ENCODE data around the gene MSI1. TPM values are rescaled to one million over a fixed set of nuclear protein-coding genes. Genes with fewer than 3 reads are reported as not detected.

Gene MSI1
- total RNA-seq, 1 donor from 2014 or later, result 0.79 TPM

DNA sequence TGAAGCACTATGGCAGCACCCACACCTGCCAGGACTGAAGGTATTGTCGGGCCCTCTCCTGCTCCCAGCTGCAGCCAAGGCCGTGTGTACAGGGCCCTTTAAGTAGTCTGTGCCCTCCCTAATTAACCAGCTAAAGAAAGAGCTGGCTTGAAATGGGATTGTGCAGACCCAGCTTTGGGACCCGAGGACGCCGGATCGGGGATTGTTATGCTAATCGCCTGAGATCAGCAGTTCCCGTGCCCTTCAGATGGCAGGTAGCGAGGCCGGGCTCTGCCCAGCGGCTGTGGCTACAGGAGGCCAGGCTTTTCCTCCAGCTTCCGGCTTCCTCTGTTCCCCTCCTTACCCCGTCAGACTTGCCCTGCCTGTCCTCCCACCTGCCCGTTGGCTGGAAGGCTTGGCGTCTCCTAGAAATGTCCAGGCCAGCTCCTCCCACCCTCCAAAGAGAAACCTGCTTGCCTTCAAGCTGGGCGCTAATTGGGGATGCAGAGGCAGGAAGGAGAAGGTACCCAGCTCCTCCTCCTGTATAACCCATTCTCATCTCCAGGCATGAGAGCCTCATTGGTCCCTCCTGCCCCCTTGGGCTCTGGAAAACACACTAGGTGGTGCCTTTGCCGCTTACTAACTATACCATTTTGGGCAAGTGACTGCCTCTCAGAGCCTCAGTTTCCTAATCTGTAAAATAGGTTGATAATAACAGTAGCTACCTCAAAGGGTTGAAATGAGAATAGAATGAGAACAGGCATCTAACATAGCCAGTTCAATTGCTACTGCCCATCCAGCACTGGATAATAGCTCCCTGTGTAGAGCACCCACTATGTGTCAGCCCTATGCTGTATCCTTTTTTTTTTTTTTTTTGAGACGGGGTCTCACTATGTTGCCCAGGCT, 25.8 kb upstream of the MSI1 start:
- Mint-ChIP-seq H3K9me3 (no peaks in the 10 kb centered on the region), H3K27ac (no peak overlapping the region), H3K36me3 (ENCODE audit: low read depth) (no peaks in the 10 kb centered on the region), H3K4me1 (peaks cover 2% of the 10 kb centered on the region), H3K27me3 (peaks cover 25% of the 10 kb centered on the region), H3K4me3 (no peak overlapping the region)
- no peak for DNase-seq
- intact Hi-C loops (cut with micrococcal nuclease), result no loop called here

GRCh38 chr12:120390540-120391120, 21.7 kb upstream of the MSI1 start:
- no peak for DNase-seq
- intact Hi-C loops (cut with micrococcal nuclease), result no loop called here
- no peak overlapping the region for H3K27ac Mint-ChIP-seq
- H3K36me3 Mint-ChIP-seq (ENCODE audit: low read depth), result no peaks in the 10 kb centered on the region
- peaks cover 43% of the 10 kb centered on the region for H3K27me3 Mint-ChIP-seq
- H3K9me3 Mint-ChIP-seq, result no peaks in the 10 kb centered on the region
- H3K4me3 Mint-ChIP-seq, result no peak overlapping the region
- H3K4me1 Mint-ChIP-seq, result peaks cover 2% of the 10 kb centered on the region

- intact Hi-C loops (cut with micrococcal nuclease), result no loop called here
- H3K27ac Mint-ChIP-seq, result no peak overlapping the region
- no peaks in the 10 kb centered on the region for H3K9me3 Mint-ChIP-seq
- no peaks in the 10 kb centered on the region for H3K36me3 Mint-ChIP-seq (ENCODE audit: low read depth)
- no peak overlapping the region for H3K4me3 Mint-ChIP-seq
- H3K27me3 Mint-ChIP-seq, result peaks cover 39% of the 10 kb centered on the region
- no peak for DNase-seq
- no peaks in the 10 kb centered on the region for H3K4me1 Mint-ChIP-seq
Observed at GRCh38 chr12:120388691-120389481, 19.9 kb upstream of the MSI1 start.

- intact Hi-C loops (cut with micrococcal nuclease), result no loop called here
- no peak for DNase-seq
- Mint-ChIP-seq H3K27ac (no peak overlapping the region), H3K36me3 (ENCODE audit: low read depth) (no peaks in the 10 kb centered on the region), H3K4me1 (no peaks in the 10 kb centered on the region), H3K27me3 (peaks cover 32% of the 10 kb centered on the region), H3K9me3 (no peaks in the 10 kb centered on the region), H3K4me3 (no peak overlapping the region)
Observed at GRCh38 chr12:120381752-120382419, 12.9 kb upstream of the MSI1 start.

DNA sequence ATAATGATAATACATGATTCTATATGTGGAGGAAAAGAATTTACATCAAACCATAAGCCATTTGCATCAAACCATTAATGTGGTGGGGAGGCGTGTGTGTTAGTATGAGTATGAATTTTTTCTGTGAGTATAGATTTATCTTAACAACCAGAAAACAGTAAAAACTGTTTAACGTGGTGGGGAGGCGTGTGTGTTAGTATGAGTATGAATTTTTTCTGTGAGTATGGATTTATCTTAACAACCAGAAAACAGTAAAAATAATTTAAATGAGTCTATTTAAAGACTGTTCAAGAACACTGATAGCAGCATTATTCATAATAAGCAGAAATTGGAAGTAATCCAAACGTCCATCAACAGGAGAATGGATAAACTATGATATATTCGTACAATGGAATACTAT, 9.1 kb upstream of the MSI1 start:
- no peak overlapping the region for H3K4me3 Mint-ChIP-seq
- no peak for DNase-seq
- no peaks in the 10 kb centered on the region for H3K4me1 Mint-ChIP-seq
- peaks cover 47% of the 10 kb centered on the region for H3K27me3 Mint-ChIP-seq
- intact Hi-C loops (cut with micrococcal nuclease), result no loop called here
- no peaks in the 10 kb centered on the region for H3K9me3 Mint-ChIP-seq
- no peaks in the 10 kb centered on the region for H3K36me3 Mint-ChIP-seq (ENCODE audit: low read depth)
- no peak overlapping the region for H3K27ac Mint-ChIP-seq

GRCh38 chr12:120377611-120378010, 8.6 kb upstream of the MSI1 start:
- peaks cover 51% of the 10 kb centered on the region for H3K27me3 Mint-ChIP-seq
- no peak overlapping the region for H3K4me3 Mint-ChIP-seq
- intact Hi-C loops (cut with micrococcal nuclease), result no loop called here
- H3K9me3 Mint-ChIP-seq, result no peaks in the 10 kb centered on the region
- H3K36me3 Mint-ChIP-seq (ENCODE audit: low read depth), result no peaks in the 10 kb centered on the region
- no peak for DNase-seq
- no peak overlapping the region for H3K27ac Mint-ChIP-seq
- H3K4me1 Mint-ChIP-seq, result no peaks in the 10 kb centered on the region

GRCh38 chr12:120376934-120377572, 8.1 kb upstream of the MSI1 start:
- no peak overlapping the region for H3K4me3 Mint-ChIP-seq
- no peak overlapping the region for H3K27ac Mint-ChIP-seq
- intact Hi-C loops (cut with micrococcal nuclease), result no loop called here
- no peaks in the 10 kb centered on the region for H3K9me3 Mint-ChIP-seq
- peaks cover 52% of the 10 kb centered on the region for H3K27me3 Mint-ChIP-seq
- no peaks in the 10 kb centered on the region for H3K4me1 Mint-ChIP-seq
- no peaks in the 10 kb centered on the region for H3K36me3 Mint-ChIP-seq (ENCODE audit: low read depth)
- DNase-seq, result no peak

GRCh38 chr12:120376416-120376815, 7.5 kb upstream of the MSI1 start:
- H3K36me3 Mint-ChIP-seq (ENCODE audit: low read depth), result no peaks in the 10 kb centered on the region
- no peak overlapping the region for H3K4me3 Mint-ChIP-seq
- peaks cover 55% of the 10 kb centered on the region for H3K27me3 Mint-ChIP-seq
- H3K4me1 Mint-ChIP-seq, result no peaks in the 10 kb centered on the region
- intact Hi-C loops (cut with micrococcal nuclease), result no loop called here
- no peaks in the 10 kb centered on the region for H3K9me3 Mint-ChIP-seq
- no peak for DNase-seq
- H3K27ac Mint-ChIP-seq, result no peak overlapping the region

DNA sequence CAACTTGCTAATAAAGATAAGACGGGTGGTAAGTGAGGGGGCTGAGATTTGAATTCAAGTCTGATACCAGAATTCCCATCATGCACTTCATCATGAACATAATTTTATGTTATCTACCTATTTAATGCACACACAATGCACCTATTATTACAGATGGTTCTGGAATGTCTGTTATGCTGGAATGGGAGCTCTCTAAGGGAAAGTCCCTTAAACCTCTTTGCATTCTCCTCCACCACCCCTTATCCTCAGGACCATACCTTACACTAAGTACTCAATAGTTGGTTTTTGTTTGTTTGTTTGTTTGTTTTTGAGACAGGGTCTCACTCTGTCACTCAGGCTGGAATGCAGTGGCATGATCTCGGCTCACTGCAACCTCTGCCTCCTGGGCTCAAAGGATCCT, 7.0 kb upstream of the MSI1 start:
- Mint-ChIP-seq H3K27me3 (peaks cover 57% of the 10 kb centered on the region), H3K4me3 (no peak overlapping the region), H3K4me1 (no peaks in the 10 kb centered on the region), H3K27ac (no peak overlapping the region), H3K9me3 (no peaks in the 10 kb centered on the region), H3K36me3 (ENCODE audit: low read depth) (no peaks in the 10 kb centered on the region)
- no peak for DNase-seq
- intact Hi-C loops (cut with micrococcal nuclease), result no loop called here

GRCh38 chr12:120373683-120374082, 4.7 kb upstream of the MSI1 start:
- Mint-ChIP-seq H3K27me3 (peaks cover 67% of the 10 kb centered on the region), H3K4me3 (no peak overlapping the region)

DNA sequence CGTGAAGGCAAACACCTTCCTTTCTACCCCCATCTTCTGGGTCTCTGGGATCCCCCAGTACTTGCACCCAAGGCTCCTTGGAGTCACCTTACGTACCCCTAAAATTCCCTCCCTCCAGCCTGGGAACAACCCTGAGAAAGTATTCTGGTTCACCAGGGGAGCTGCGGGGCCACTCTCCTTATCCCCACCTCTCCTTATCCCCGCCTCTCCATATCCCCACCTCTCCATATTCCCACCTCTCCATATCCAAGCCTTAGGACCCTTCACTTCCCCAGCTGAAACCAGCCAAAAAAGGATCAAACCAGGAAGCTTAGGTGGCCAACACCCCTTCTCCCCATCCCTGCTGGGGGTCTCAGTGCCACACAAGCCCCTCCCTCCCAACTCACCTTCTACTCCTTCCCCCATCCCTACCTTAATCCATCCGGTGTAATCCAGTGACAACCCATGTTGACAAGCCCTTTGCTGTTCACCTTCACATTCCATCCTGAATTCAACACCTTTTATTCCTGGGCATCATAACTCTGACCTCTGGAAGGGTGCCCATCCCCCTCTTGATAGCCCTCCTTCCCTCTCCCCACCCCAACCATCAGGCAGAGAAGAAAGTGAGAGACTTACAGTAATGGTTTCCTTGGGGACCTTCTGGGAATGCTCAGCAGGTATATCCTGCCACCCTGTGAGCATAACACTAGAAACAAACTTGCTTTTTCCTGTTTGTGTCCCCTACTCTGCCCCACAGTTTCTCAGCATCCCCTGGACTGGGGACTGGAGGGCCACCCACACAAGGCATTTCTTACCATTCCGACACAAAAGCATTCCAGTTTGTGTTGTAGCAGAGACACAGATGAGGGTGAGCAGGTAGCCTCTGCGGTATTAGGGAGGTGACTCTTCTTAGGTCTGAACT, 1.6 kb upstream of the MSI1 start:
- Mint-ChIP-seq H3K27ac (no peak overlapping the region), H3K27me3 (peaks cover 75% of the 10 kb centered on the region)

More at GRCh38 chr12:120373683-120374082, 4.7 kb upstream of the MSI1 start:
- intact Hi-C loops (cut with micrococcal nuclease), result no loop called here
- Mint-ChIP-seq H3K4me1 (peaks cover 8% of the 10 kb centered on the region), H3K27ac (no peak overlapping the region), H3K36me3 (ENCODE audit: low read depth) (no peaks in the 10 kb centered on the region), H3K9me3 (no peaks in the 10 kb centered on the region)
- no peak for DNase-seq

DNA sequence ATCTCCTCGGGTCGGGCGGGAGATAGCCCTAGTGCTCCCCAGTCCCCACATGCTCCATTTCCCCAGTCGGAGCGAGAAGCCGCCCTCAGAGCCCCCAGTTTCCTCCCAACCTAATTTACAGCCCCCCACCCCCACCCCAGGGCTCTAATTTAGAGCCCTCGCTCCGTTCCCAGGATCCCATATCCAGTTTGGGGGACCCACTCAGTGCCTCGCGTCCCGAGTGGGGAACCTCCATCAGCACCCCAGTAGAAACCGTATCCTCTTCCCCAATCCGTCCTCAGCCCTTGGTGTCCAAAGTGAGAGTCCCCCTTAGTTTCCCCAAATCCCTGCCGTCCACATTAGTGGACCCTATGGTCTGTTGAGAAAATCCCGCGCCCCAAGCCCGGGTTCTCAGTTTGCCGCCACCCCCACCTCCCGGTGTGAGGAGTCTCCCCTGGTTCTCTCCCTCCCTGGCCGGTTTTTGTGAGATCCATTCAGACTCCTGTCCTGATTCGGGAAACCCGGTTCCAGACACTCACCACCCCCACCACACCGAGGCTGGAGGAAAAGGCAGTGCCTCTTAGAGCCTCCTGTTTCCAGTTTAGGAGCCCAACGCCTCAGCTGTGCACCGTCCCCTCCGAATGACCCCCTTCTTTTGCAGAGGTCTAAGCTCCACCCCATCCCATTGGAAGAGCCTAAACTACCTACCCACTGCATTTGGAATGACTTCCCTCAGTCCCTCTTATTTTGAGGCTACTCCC, 809 bp upstream of the MSI1 start:
- peaks cover 12% of the 10 kb centered on the region for H3K4me1 Mint-ChIP-seq
- DNase-seq, result no peak
- intact Hi-C loops (cut with micrococcal nuclease), result no loop called here
- no peaks in the 10 kb centered on the region for H3K9me3 Mint-ChIP-seq
- peaks cover 75% of the 10 kb centered on the region for H3K27me3 Mint-ChIP-seq
- no peak overlapping the region for H3K27ac Mint-ChIP-seq
- peak overlapping the region; percentile 73 for H3K4me3 Mint-ChIP-seq
- H3K36me3 Mint-ChIP-seq (ENCODE audit: low read depth), result no peaks in the 10 kb centered on the region

More for the DNA sequence above, 1.6 kb upstream of the MSI1 start:
- DNase-seq, result no peak
- Mint-ChIP-seq H3K4me3 (peak overlapping the region; percentile 73), H3K4me1 (peaks cover 12% of the 10 kb centered on the region), H3K36me3 (ENCODE audit: low read depth) (no peaks in the 10 kb centered on the region), H3K9me3 (no peaks in the 10 kb centered on the region)
- intact Hi-C loops (cut with micrococcal nuclease), result no loop called here

Measured in activated CD4-positive, alpha-beta T cell treated with anti-CD3 and anti-CD28 coated beads, Interleukin-2, amount 10 ng/mL, durations not matched to agents 24 days and 14 days (primary cell).